GM12875 (cell line): ENCODE results near the gene KCNAB3.

Experiments
- H3K4me3 ChIP-seq: one replicate; pipeline ENCODE4 v1.5.1; 2011; ENCODE audit warnings: low read depth, low read length, control low read depth
- CTCF ChIP-seq: IDR thresholded peaks from 2 replicates; pipeline ENCODE4 v1.5.1; 2011; ENCODE audit warnings: low read depth, mild to moderate bottlenecking, control low read depth, inconsistent platforms, low read length, moderate library complexity, borderline replicate concordance; ENCODE audit not compliant: insufficient read depth

The KCNAB3 gene

GRCh38 chr17:7884581-7885366 is 44.9 kb downstream of the KCNAB3 start:
- no peak for TF ChIP-seq CTCF
- peak overlapping the region; percentile 92 for H3K4me3 ChIP-seq

- H3K4me3 ChIP-seq = no peak overlapping the region
- TF ChIP-seq CTCF = no peak
Observed at GRCh38 chr17:7883781-7884386, 45.8 kb downstream of the KCNAB3 start.

GRCh38 chr17:7882629-7883028 is 47.0 kb downstream of the KCNAB3 start:
- H3K4me3 ChIP-seq = no peak overlapping the region
- TF ChIP-seq CTCF = no peak

GRCh38 chr17:7882068-7882467 is 47.6 kb downstream of the KCNAB3 start:
- no peak overlapping the region for H3K4me3 ChIP-seq

GRCh38 chr17:7881276-7882054 is 48.2 kb downstream of the KCNAB3 start:
- H3K4me3 ChIP-seq = peak overlapping the region; percentile 8
- no peak for TF ChIP-seq CTCF

More at GRCh38 chr17:7882068-7882467, 47.6 kb downstream of the KCNAB3 start:
- TF ChIP-seq CTCF = no peak

GRCh38 chr17:7880076-7880868 is 49.4 kb downstream of the KCNAB3 start:
- H3K4me3 ChIP-seq = no peak overlapping the region
- no peak for TF ChIP-seq CTCF
